ENCODE results near the gene PRKCD.

The PRKCD gene

GRCh38 chr3:53167418-53168174 lies 6.6 kb downstream of the PRKCD start:
- no peak overlapping the region for H3K4me3 ChIP-seq (ENCODE audit: low read depth, low read length)
- no peak for TF ChIP-seq CTCF (IDR thresholded peaks at IDR 0.05; ENCODE audit: control insufficient read depth, extremely low read depth, insufficient read depth)

GRCh38 chr3:53168175-53168923 lies 7.3 kb downstream of the PRKCD start:
- H3K4me3 ChIP-seq (ENCODE audit: low read depth, low read length), result no peak overlapping the region
- TF ChIP-seq CTCF (IDR thresholded peaks at IDR 0.05; ENCODE audit: control insufficient read depth, extremely low read depth, insufficient read depth), result no peak
- DNase-seq (ENCODE audit: low read depth), result no peak

More at GRCh38 chr3:53167418-53168174, 6.6 kb downstream of the PRKCD start:
- DNase-seq (ENCODE audit: low read depth), result no peak

GRCh38 chr3:53169045-53169831 lies 8.2 kb downstream of the PRKCD start:
- no peak for TF ChIP-seq CTCF (IDR thresholded peaks at IDR 0.05; ENCODE audit: control insufficient read depth, extremely low read depth, insufficient read depth)
- DNase-seq (ENCODE audit: low read depth), result no peak
- no peak overlapping the region for H3K4me3 ChIP-seq (ENCODE audit: low read depth, low read length)

GRCh38 chr3:53169832-53170324 lies 8.9 kb downstream of the PRKCD start:
- no peak overlapping the region for H3K4me3 ChIP-seq (ENCODE audit: low read depth, low read length)
- DNase-seq (ENCODE audit: low read depth), result no peak
- no peak for TF ChIP-seq CTCF (IDR thresholded peaks at IDR 0.05; ENCODE audit: control insufficient read depth, extremely low read depth, insufficient read depth)

- no peak for TF ChIP-seq CTCF (IDR thresholded peaks at IDR 0.05; ENCODE audit: control insufficient read depth, extremely low read depth, insufficient read depth)
- H3K4me3 ChIP-seq (ENCODE audit: low read depth, low read length), result no peak overlapping the region
- DNase-seq (ENCODE audit: low read depth), result no peak
Measured at GRCh38 chr3:53170325-53171063, 9.5 kb downstream of the PRKCD start.

GRCh38 chr3:53171064-53171418 lies 10.0 kb downstream of the PRKCD start:
- H3K4me3 ChIP-seq (ENCODE audit: low read depth, low read length), result no peak overlapping the region
- TF ChIP-seq CTCF (IDR thresholded peaks at IDR 0.05; ENCODE audit: control insufficient read depth, extremely low read depth, insufficient read depth), result no peak
- DNase-seq (ENCODE audit: low read depth), result no peak
